Brain pericyte (primary cell): ENCODE results near the gene GRIP1.

Source experiments
- DNase-seq: peaks from one replicate; pipeline ENCODE4 v3.0.0-alpha.2; 2012; ENCODE audit warnings: low read depth, low spot score

The GRIP1 gene

GRCh38 chr12:66694666-66695613 is 16.1 kb upstream of the GRIP1 start:
- DNase-seq = no peak

GRCh38 chr12:66693901-66694513 is 15.1 kb upstream of the GRIP1 start:
- peak; percentile 25 for DNase-seq

GRCh38 chr12:66692986-66693385 is 14.1 kb upstream of the GRIP1 start:
- DNase-seq = no peak

- DNase-seq = no peak
Measured at GRCh38 chr12:66692170-66692569, 13.3 kb upstream of the GRIP1 start.

GRCh38 chr12:66688846-66689439 is 10.1 kb upstream of the GRIP1 start:
- no peak for DNase-seq

- DNase-seq = no peak
Measured at GRCh38 chr12:66684222-66684621, 5.3 kb upstream of the GRIP1 start.

GRCh38 chr12:66683822-66684221 is 4.9 kb upstream of the GRIP1 start:
- DNase-seq = no peak

GRCh38 chr12:66683073-66683472 is 4.2 kb upstream of the GRIP1 start:
- no peak for DNase-seq

- DNase-seq = no peak
Measured at GRCh38 chr12:66679461-66680084, 697 bp upstream of the GRIP1 start.

- no peak for DNase-seq
Measured at GRCh38 chr12:66676241-66676640, 2.6 kb downstream of the GRIP1 start.

GRCh38 chr12:66674495-66675122 is 4.3 kb downstream of the GRIP1 start:
- DNase-seq = peak; percentile 12

- DNase-seq = no peak
Measured at GRCh38 chr12:66669541-66669940, 9.3 kb downstream of the GRIP1 start.

- no peak for DNase-seq
Measured at GRCh38 chr12:66668311-66668710, 10.6 kb downstream of the GRIP1 start.

- DNase-seq = no peak
Measured at GRCh38 chr12:66667906-66668305, 11.0 kb downstream of the GRIP1 start.

GRCh38 chr12:66666481-66666880 is 12.4 kb downstream of the GRIP1 start:
- DNase-seq = no peak

GRCh38 chr12:66665435-66665985 is 13.4 kb downstream of the GRIP1 start:
- no peak for DNase-seq

- no peak for DNase-seq
Measured at GRCh38 chr12:66664076-66664475, 14.8 kb downstream of the GRIP1 start.

GRCh38 chr12:66663611-66664010 is 15.3 kb downstream of the GRIP1 start:
- no peak for DNase-seq

- DNase-seq = no peak
Measured at GRCh38 chr12:66662729-66663128, 16.1 kb downstream of the GRIP1 start.

- DNase-seq = no peak
Measured at GRCh38 chr12:66662179-66662578, 16.7 kb downstream of the GRIP1 start.

- no peak for DNase-seq
Measured at GRCh38 chr12:66661357-66661756, 17.5 kb downstream of the GRIP1 start.
